HepG2 (cell line): ENCODE measurements around the gene LARP1. TPM values are rescaled to one million over a fixed set of nuclear protein-coding genes. Genes with fewer than 3 reads are reported as not detected.

Experiments used
- AHDC1 ChIP-seq: sonication (generic); formaldehyde crosslinking; IDR thresholded peaks from 2 replicates; pipeline ENCODE4 v1.5.1; 2020; ENCODE audit warnings: mild to moderate bottlenecking, missing genetic modification reagents, borderline replicate concordance
- BATF2 ChIP-seq: sonication (generic); formaldehyde crosslinking; IDR thresholded peaks from 2 replicates; pipeline ENCODE4 v1.8.0; 2022; ENCODE audit warnings: mild to moderate bottlenecking, missing genetic modification reagents, moderate library complexity
- BRCA1 ChIP-seq: sonication (generic); formaldehyde crosslinking; IDR thresholded peaks from 2 replicates; pipeline ENCODE4 v1.4.0; 2020; ENCODE audit warnings: missing genetic modification reagents
- CREM ChIP-seq, 2 experiments: sonication (generic) in 1 of 2; formaldehyde crosslinking in 1 of 2; IDR thresholded peaks; 2 replicates each; pipeline versions ENCODE4 v1.4.0 to v1.6.1; 2016 to 2020; ENCODE audit warnings: antibody characterized with exemption in 1 of 2, mild to moderate bottlenecking in 1 of 2, missing genetic modification reagents in 1 of 2
- DMAP1 ChIP-seq: IDR thresholded peaks from 2 replicates; pipeline ENCODE4 v1.6.1; 2016
- EHMT2 ChIP-seq: fragments of 200-600 bp; sonication (generic); IDR thresholded peaks from 2 replicates; pipeline ENCODE4 v1.7.0; 2017; ENCODE audit warnings: antibody characterized with exemption, low read depth, low read length, borderline replicate concordance
- JUNB ChIP-seq: sonication (generic); formaldehyde crosslinking; IDR thresholded peaks from 2 replicates; pipeline ENCODE4 v1.8.0; 2022; ENCODE audit warnings: missing genetic modification reagents, mild to moderate bottlenecking, borderline replicate concordance
- KDM6A ChIP-seq: IDR thresholded peaks from 2 replicates; pipeline ENCODE4 v1.6.1; 2016; ENCODE audit warnings: low read depth
- MEF2D ChIP-seq: sonication (generic); formaldehyde crosslinking; IDR thresholded peaks from 2 replicates; pipeline ENCODE4 v1.5.1; 2020; ENCODE audit warnings: mild to moderate bottlenecking, missing genetic modification reagents
- NFE2L1 ChIP-seq: sonication (generic); formaldehyde crosslinking; IDR thresholded peaks from 2 replicates; pipeline ENCODE4 v1.4.0; 2020; ENCODE audit warnings: missing genetic modification reagents, mild to moderate bottlenecking, borderline replicate concordance
- NFKBIZ ChIP-seq: IDR thresholded peaks from 2 replicates; pipeline ENCODE4 v1.6.1; 2018; ENCODE audit warnings: missing genetic modification reagents, missing compliant biosample characterization
- NRL ChIP-seq: sonication (generic); formaldehyde crosslinking; IDR thresholded peaks from 2 replicates; pipeline ENCODE4 v1.5.0; 2020; ENCODE audit warnings: missing genetic modification reagents, mild to moderate bottlenecking, moderate library complexity, borderline replicate concordance
- PCBP2 ChIP-seq: fragments of 200-400 bp; formaldehyde crosslinking; optimal IDR thresholded peaks from 2 replicates; pipeline ENCODE3; 2018; ENCODE audit warnings: low read length, low read depth; ENCODE audit not compliant: poor library complexity, severe bottlenecking
- POLR2AphosphoS5 ChIP-seq: IDR thresholded peaks from 2 replicates; pipeline ENCODE4 v1.6.1; 2012; ENCODE audit warnings: low read depth, low read length
- REXO4 ChIP-seq: sonication (generic); formaldehyde crosslinking; IDR thresholded peaks from 2 replicates; pipeline ENCODE4 v1.8.0; 2022; ENCODE audit warnings: missing genetic modification reagents, mild to moderate bottlenecking, borderline replicate concordance
- RFX5 ChIP-seq: IDR thresholded peaks from 2 replicates; pipeline ENCODE4 v1.6.1; 2011; ENCODE audit warnings: low read depth, low read length, improper control_type of control experiment
- SIX1 ChIP-seq: sonication (generic); formaldehyde crosslinking; IDR thresholded peaks from 2 replicates; pipeline ENCODE4 v1.4.0; 2020; ENCODE audit warnings: missing genetic modification reagents, borderline replicate concordance
- TCF12 ChIP-seq, 2 experiments: fragments of 450-650 bp in 1 of 2; sonication (generic) in 1 of 2; formaldehyde crosslinking in 1 of 2; IDR thresholded peaks; 2 replicates each; pipeline versions ENCODE4 v1.6.1 to v1.8.0; 2017 to 2022; ENCODE audit warnings: antibody characterized with exemption in 1 of 2, mild to moderate bottlenecking in 1 of 2, missing genetic modification reagents in 1 of 2, moderate library complexity in 1 of 2
- THAP8 ChIP-seq: sonication (generic); formaldehyde crosslinking; IDR thresholded peaks from 2 replicates; pipeline ENCODE4 v1.5.1; 2020; ENCODE audit warnings: missing genetic modification reagents, mild to moderate bottlenecking, borderline replicate concordance
- ZNF557 ChIP-seq: sonication (generic); formaldehyde crosslinking; IDR thresholded peaks from 2 replicates; pipeline ENCODE4 v1.4.0; 2020; ENCODE audit warnings: missing genetic modification reagents
- ZNF564 ChIP-seq: sonication (generic); formaldehyde crosslinking; IDR thresholded peaks from 2 replicates; pipeline ENCODE4 v1.8.1; 2023; ENCODE audit warnings: mild to moderate bottlenecking, missing genetic modification reagents
- polyA plus RNA-seq, 8 experiments: library from polyadenylated mRNA; depleted of rRNA in 3 of 8; stranded (reverse) in 7 of 8; unstranded in 1 of 8; fragments of >200 nt; fragmentation: Illumina TruSeq in 4 of 8; extraction: Trizol in 4 of 8; gene quantifications; 2 replicates each; pipeline versions ENCODE4 v1.2.1 to v1.2.3, GENCODE V29; 2011 to 2016; ENCODE audit warnings: low read depth in 4 of 8, missing spikeins in 1 of 8, mixed read lengths in 1 of 8; ENCODE audit not compliant: insufficient read depth in 1 of 8
- total RNA-seq, 5 experiments: library from RNA; depleted of rRNA; stranded (reverse); fragments of >200 nt; fragmentation: Illumina TruSeq; extraction: Trizol; gene quantifications; 2 replicates each; pipeline ENCODE4 v1.2.3, GENCODE V29; 2016; ENCODE audit warnings: low read depth in 1 of 5

Gene LARP1
- total and polyA plus RNA-seq, 2 of the 13 experiments (the other 11 are each of a cell fraction or from before 2014, with no cell fraction given), result 45.2 to 61.4 TPM

- 0 out of 2 replicates have a peak, but pooled peaks have one; percentile 40 for TF ChIP-seq BATF2 (CRISPR knock-in tag)
- TF ChIP-seq BRCA1 (CRISPR knock-in tag), result no peak
- TF ChIP-seq ZNF557 (CRISPR knock-in tag), result no peak
- TF ChIP-seq TCF12 (IDR thresholded peaks at IDR 0.05), result no peak
- no peak for TF ChIP-seq TCF12 (CRISPR knock-in tag; IDR thresholded peaks at IDR 0.05)
- TF ChIP-seq POLR2AphosphoS5, result peak; percentile 14; the same call in 1 of the 2 replicates
- TF ChIP-seq RFX5, result 0 out of 2 replicates have a peak, but pooled peaks have one; percentile 27
- no peak for TF ChIP-seq REXO4 (CRISPR knock-in tag)
- peak; percentile 59; the same call in 1 of the 2 replicates for TF ChIP-seq SIX1 (CRISPR knock-in tag)
- TF ChIP-seq THAP8 (CRISPR knock-in tag), result no peak
- 0 out of 2 replicates have a peak, but pooled peaks have one; percentile 28 for TF ChIP-seq AHDC1 (CRISPR knock-in tag)
- TF ChIP-seq JUNB (CRISPR knock-in tag), result no peak; the same call in 1 of the 2 replicates
- TF ChIP-seq CREM (IDR thresholded peaks at IDR 0.05), result 0 out of 2 replicates have a peak, but pooled peaks have one; percentile 15
- TF ChIP-seq CREM (CRISPR knock-in tag; IDR thresholded peaks at IDR 0.05), result no peak
- TF ChIP-seq PCBP2, result no peak
- TF ChIP-seq NFE2L1 (CRISPR knock-in tag), result no peak
- peak; percentile 91 for TF ChIP-seq DMAP1 (CRISPR knock-in tag)
- TF ChIP-seq ZNF564 (CRISPR knock-in tag), result 0 out of 2 replicates have a peak, but pooled peaks have one; percentile 12
- TF ChIP-seq KDM6A (CRISPR knock-in tag), result no peak
- TF ChIP-seq NFKBIZ (CRISPR knock-in tag), result peak; percentile 52; the same call in 1 of the 2 replicates
- no peak for TF ChIP-seq EHMT2
- TF ChIP-seq NRL (CRISPR knock-in tag), result no peak; the same call in 1 of the 2 replicates
- peak; percentile 87 for TF ChIP-seq MEF2D (CRISPR knock-in tag)
Observed at GRCh38 chr5:154754460-154755360, 467 bp upstream of the LARP1 start (continued).
